Muscle of arm (tissue), 14 donors: ENCODE results near the gene FLVCR2. TPM values are rescaled to one million over a fixed set of nuclear protein-coding genes. Genes with fewer than 3 reads are reported as not detected.
A peak's percentile ranks its signal among the peaks of the same experiment; 100 is the strongest.

ENCODE experiments used
- DNase-seq: peaks from one replicate; pipeline ENCODE4 v3.0.0-alpha.2; 2013
- long read RNA-seq, 11 donors: transcript quantifications; one replicate each; lab custom pipeline, GENCODE V29; 2026
- polyA plus RNA-seq, 12 donors: library from polyadenylated mRNA; unstranded; fragments of 120-200 nt; gene quantifications; one replicate each; pipeline ENCODE4 v1.2.1, GENCODE V29; 2013; ENCODE audit not compliant: insufficient read length in 12 of 12

The FLVCR2 gene, protein sequence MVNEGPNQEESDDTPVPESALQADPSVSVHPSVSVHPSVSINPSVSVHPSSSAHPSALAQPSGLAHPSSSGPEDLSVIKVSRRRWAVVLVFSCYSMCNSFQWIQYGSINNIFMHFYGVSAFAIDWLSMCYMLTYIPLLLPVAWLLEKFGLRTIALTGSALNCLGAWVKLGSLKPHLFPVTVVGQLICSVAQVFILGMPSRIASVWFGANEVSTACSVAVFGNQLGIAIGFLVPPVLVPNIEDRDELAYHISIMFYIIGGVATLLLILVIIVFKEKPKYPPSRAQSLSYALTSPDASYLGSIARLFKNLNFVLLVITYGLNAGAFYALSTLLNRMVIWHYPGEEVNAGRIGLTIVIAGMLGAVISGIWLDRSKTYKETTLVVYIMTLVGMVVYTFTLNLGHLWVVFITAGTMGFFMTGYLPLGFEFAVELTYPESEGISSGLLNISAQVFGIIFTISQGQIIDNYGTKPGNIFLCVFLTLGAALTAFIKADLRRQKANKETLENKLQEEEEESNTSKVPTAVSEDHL
- polyA plus RNA-seq, result 10 to 100 TPM in 9 of 12 donors, 1 to 10 TPM in 2, not detected in 1; 9.1 to 41.7 (median 12.9) TPM
- long read RNA-seq, donor 1, result 0 reads
- long read RNA-seq, donor 2, partial matches to known transcripts, result 0 of 1 reads
- long read RNA-seq, donor 2, other reads (novel, unspliced or antisense), result 0 of 1 reads
- long read RNA-seq, donor 3, result 0 reads
- long read RNA-seq, donor 4, result 0 reads
- long read RNA-seq, donor 5, partial matches to known transcripts, result 0 of 3 reads
- long read RNA-seq, donor 5, other reads (novel, unspliced or antisense), result 0 of 3 reads
- long read RNA-seq, donor 6, partial matches to known transcripts, result 0 of 1 reads
- long read RNA-seq, donor 6, other reads (novel, unspliced or antisense), result 0 of 1 reads
- long read RNA-seq, donor 7, partial matches to known transcripts, result 0 of 3 reads
- long read RNA-seq, donor 7, other reads (novel, unspliced or antisense), result 0 of 3 reads
- long read RNA-seq, donor 8, partial matches to known transcripts, result 0 of 2 reads
- long read RNA-seq, donor 8, other reads (novel, unspliced or antisense), result 0 of 2 reads
- long read RNA-seq, donor 9, partial matches to known transcripts, result 0 of 2 reads
- long read RNA-seq, donor 9, other reads (novel, unspliced or antisense), result 0 of 2 reads
- long read RNA-seq, donor 10, result 0 reads
- long read RNA-seq, donor 11, transcript FLVCR2-201 (10 exons, 3,632 nt), result major isoform, 7 of 18 reads
- long read RNA-seq, donor 11, partial matches to known transcripts, result 11 of 18 reads
- long read RNA-seq, donor 11, other reads (novel, unspliced or antisense), result 0 of 18 reads

DNA sequence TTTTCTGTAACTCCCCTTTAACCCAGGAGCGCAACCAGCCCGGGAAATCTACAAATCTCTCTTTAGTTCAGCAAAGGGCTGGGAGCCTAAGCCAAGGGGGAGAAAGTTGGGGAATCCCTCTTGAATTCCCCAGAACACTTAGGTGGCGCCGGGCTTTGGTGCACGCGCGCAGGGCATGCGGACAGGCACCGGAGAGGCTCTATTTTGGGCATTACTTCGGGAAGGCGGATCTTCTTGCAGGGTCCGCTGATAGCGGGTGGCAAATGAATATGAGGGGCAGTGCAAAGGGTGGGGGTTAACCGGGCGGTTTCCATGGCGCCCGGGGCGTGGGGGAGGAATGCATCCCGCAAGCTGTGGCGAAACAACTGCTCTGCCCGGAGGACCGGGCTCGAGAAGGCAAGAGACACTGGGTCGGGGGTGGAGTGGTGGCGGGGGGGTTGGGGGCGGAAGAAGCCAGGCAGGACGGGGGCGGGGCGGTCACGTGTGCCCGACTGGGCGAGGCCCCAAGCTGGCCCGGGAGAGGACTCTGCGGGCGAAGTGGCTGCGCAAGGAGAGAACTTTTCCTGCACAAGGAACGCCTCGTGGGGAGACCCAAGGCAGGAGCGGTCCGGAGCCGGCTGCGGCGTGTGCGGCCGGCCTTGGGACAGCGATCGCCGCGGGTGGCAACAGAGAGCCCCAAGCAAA is at the start of gene FLVCR2:
Gene FLVCR2 (plus strand): TSS at position 519 of the 684 bp plus-strand sequence. CDS start 353 bp downstream, outside the sequence.
- DNase-seq, result peak; percentile 68

DNA sequence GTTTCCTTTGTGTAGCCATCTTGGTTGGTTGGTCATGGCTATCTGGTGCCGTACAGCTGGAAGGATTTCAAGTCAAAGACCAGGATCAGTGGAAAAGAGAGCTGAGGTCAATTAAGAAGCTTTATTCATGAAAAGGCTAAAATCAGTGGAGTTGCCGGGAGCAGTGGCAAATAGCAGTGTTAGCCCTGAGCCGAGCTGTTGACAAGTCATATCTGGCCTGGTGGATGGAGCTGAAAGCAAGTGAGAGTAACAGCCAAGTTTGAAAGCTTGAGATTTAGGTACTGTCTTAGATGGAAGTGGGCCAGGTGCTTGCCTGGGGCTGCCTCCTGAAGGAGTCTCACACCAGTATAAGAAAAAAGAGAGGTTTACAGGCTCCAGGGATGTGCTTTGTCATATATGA is 47.2 kb upstream of the FLVCR2 start:
- no peak for DNase-seq

DNA sequence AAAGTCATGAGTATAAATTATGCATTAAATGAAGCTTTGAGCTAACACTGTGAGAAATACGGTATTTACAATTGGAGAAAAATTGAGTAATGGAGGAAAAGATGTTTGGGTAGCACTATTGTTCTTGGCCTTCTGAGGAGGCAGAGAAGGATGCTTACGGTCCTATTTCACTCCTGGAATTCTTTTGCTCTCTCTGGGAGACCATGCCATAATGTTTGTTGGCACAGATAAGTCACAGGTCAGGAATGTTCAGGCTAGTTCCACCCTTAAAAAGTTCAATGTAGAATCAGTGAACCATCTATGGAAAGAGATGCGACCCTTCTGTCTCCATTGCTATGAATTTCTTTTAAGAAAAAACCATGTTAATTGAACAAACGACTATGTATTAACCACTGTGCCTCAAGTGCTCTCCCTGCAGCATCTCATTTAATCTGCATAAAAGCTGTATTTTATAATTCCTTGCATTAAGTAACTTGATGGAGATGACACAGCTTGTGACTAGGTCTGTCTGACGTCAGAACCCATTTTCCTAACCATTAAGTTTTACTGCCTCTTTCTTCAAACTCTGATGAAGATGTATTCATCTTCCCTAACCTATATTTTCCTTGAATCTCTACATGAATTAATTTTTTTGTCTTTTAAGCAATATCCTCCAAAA is 46.6 kb upstream of the FLVCR2 start:
- DNase-seq, result no peak

DNA sequence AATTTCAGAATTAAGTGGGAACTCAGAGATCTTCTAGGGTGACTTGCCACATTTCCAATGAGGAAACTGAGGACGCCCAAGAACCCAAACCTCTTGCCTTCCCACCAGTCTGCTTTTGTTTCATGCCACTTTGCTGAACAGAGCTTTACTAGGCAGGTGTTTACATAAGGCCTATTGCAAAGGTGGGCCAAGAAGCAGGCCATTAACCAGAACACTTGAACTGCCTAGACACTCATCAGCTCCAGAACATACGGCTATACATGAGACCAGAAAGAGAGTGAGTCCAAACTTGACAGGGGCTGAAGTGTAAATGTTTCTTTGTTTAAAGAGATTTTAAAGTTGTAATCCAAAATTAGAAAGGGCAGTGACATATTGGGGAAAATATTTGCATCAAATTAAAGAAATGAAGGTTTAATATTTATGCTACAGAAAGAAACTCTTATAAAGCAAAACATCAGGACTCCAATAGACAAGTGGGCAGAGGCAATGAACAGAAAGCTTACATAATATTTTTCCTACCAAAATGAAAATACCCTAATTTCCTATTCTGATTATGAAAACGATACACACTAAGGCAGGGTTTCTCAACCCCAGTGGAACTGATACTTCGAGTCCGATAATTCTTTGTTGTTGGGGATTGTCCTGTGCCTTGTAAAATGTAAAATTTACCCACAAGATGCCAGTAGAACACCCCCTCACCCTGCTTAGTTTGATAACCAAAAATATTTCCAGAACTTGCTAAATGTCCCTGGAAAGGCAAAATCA is 44.4 kb upstream of the FLVCR2 start:
- no peak for DNase-seq

DNA sequence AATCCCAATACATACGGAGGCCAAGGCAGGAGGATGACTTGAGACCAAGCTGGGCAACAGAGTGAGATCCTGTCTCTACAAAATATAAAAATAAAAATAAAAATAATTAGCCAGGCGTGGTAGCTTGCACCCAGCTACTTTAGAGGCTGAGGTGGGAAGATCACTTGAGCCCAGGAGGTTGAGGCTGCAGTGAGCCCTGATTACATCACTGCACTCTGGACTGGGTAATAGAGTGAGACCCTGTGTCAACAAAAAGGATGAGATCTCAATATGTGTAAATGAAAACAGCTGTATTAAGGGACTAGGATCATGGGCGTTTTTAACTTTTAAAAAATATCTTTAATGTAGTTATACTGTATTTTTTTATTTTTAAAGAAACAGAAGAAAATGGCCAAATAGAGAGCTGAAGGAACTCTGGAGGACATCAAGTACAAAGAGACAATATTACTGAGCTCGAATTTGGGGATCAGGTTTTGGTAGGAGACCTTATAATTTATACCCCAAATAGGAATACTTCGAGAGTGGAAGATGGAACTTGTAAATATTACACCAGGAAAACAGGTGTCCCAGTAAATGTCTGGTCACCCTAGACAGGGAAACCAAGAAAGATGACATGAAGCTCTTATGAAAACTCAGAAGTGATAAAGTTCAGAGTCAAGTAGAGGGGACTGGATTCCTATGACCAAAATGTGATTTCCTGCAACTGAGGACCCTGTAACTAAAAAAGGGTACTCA is 43.1 kb upstream of the FLVCR2 start:
- no peak for DNase-seq

DNA sequence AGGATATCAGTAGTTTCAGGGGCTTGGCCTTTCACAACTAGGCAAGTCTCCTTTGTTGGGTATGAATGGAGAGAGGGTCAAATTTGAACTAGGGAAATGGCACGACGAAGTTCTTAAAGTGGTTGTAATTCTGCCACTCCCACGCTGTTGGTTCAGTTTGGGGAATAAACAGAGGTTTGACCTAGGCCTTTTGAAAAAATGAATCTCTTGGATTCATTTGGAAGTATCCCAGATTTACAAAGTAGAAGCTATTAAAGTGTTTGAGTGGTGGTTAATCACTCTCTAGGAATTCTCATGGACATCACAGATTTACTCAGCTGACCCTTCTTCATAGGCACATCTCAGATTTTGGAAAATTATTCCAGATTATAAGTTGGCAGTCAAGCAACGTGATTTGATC is 41.3 kb upstream of the FLVCR2 start:
- no peak for DNase-seq

DNA sequence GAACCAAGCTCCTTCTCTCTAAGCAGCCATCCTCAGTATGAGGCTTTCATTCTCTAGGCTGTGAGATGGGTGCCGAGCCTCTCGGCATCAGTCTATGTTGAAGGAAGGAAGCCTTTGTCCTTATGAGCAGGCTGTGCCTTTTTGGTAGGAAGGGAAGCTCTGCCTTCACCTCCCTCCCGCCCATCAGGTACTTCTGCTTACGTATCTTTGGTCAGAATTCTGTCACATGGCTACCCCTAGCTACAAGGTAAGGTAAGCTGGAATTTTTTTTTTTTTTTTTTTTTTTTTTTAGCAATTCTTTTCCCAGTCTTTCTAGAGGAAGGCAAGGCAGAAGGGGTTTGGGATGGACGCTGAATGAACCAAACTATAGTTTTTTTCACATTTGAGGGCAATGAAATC is 39.3 kb upstream of the FLVCR2 start:
- no peak for DNase-seq

DNA sequence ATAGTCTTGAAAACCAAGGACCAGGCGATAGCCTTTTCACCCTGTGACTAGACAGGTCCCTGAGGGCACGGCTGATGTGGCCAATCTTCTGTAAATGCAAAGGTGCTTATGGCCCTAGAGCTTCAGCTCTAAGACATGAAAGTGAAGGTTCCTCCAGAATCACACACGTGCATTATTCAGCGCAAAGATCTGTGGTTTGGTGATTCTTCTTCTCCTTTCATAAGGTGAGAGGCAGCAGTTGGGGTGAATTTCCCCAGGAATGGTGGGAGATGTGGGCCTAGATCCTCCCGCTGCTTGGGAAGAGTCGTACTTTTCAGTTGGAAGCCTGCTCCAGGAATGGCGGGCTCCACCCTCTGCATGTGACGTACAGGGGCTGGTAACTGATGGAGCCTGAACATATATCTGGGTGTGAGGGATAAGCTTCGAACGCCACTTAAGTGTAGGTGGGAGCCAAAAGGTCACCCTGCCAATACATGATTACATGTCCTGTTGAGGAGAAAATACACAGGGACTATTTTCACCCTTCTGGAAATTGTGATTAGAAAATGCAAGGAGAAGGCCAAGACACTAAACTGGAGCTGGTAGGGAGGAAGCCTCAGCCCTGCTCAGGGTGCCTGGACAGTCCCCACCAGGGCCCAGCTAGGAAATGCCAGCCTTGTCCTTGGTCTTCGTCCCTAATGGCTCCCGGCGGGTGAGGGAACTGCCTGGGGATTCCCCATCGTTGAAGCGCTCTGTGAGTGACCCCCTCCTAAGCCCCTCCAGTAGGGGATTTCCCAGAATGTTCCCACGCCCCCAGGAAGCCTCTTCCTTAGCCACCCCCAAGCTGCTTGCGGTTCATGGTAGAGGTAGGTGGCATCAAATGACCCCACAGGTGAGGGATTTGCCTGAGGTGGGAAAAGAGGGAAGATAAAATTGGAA is 38.6 kb upstream of the FLVCR2 start:
- no peak for DNase-seq

DNA sequence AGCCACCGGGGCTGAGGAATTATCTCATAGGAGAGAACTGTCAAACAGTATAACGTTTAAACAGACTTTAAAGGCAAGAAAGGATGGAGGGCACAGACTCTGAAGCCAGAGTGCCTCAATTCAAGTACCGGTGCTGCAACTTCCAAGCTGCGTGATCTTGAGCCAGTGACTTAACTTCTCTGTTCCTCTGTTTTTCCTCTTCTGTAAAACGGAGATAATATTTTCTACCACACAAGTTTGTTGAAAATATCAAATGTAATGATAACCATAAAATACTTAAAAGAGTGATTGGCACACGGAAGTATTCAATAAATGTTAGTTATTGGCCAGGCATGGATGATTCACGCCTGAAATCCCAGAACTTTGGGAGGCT is 38.0 kb upstream of the FLVCR2 start:
- DNase-seq, result no peak

DNA sequence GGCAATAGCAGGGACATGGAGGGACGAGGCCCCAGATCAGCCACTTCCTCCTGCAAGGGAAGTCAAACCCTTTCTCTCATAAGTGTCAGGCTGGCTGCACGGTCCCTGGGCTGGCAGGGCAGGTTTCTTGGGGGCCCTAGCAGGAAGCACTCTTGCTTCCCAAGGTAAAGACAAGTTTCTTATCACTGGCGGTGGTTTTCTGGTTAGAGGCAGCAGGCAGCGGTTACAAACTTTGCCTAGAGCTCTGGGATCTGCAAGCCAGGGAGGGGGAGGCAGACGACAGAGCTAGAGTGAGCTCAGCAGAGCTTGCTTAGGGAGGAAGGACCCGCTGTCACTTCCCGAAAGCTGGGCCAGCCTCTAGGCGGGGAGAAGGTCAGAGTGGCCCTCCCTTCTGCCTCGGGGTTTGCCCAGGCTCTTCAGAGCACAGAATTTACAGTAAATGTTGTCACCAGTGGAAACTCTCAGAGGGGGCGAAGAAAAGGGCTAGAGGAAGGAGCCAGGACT is 35.8 kb upstream of the FLVCR2 start:
- DNase-seq, result peak; percentile 25

DNA sequence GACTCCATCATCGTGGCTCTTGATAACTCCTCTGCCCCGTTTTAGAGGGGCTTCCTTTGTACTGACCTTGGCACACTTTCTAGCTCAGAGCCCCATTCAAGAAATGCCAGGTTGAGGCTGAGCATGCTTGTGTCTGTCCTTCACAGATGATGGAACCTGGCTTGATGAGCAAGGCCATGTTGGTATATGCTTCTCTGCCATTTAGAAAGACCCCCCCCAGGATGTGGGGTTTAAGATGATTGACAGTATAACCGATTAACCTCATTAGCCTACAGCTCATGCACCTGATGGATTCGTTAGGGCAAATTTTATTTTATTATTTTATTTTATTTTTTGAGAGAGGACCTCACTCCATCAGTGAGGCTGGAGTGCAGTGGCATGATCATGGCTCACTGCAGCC is 35.2 kb upstream of the FLVCR2 start:
- no peak for DNase-seq

DNA sequence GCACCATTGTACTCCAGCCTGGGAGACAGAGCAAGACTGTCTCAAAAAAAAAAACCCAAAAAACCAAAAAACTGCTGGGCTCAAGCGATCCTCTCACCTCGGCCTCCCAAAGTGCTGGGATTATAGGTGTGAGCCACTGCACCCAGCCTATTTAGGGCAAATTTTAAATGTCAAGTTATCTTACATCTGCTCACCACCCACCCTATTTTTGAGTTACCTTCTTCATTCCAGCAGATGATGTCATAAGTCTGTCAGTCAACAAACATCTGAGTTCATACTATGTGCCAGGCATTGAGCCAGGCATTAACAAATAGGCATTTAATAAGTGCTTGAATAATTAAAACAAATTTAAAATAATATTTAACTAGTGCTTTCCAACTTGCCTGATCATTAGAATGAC is 34.6 kb upstream of the FLVCR2 start:
- no peak for DNase-seq

DNA sequence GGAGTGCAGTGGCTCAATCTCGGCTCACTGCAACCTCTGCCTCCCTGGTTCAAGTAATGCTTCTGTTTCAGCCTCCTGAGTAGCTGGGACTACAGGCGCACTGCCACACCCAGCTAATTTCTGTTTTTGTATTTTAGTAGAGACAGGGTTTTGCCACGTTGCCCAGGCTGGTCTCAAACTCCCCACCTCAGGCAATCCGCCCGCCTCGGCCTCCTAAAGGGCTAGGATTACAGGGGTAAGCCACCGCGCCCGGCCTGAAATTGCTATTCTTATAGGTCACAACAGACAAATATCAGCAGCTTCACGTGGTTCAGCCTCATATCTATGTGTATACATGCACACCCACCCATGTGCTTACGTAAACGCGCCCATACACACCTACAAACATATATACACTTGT is 32.5 kb upstream of the FLVCR2 start:
- DNase-seq, result no peak

DNA sequence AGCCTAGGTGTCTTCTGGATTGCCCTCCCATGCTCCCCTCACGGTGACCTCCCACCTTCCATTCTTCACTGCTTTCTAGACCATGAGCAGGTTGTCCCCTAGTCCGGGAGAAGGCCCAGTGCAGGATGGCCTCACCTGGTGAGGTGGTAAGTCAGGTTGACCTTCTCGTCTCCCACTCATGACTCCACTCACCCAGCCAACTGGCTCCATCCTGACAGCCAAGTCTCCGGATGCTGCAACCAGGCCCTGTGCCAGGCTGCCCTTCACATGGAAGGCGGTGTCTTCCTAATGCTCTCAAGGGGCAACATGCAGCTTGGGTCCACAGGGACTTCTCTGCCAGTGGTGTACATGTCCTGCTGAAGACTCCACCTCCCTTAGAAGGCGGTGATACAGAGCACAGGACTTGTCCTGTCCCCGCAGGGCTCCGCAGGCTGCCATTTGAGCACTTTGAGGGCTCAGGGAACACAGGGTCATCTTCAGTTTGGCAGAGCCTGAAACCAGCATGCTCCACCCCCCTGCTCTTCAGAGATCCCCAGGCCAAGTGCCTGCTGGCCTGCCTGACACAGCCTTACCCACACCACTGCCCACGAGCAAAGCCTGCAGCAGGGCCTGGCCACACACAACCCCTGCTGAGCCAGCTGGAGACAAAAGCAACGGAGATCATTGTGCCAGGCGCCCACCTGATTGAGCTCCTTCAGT is 30.7 kb upstream of the FLVCR2 start:
- no peak for DNase-seq

DNA sequence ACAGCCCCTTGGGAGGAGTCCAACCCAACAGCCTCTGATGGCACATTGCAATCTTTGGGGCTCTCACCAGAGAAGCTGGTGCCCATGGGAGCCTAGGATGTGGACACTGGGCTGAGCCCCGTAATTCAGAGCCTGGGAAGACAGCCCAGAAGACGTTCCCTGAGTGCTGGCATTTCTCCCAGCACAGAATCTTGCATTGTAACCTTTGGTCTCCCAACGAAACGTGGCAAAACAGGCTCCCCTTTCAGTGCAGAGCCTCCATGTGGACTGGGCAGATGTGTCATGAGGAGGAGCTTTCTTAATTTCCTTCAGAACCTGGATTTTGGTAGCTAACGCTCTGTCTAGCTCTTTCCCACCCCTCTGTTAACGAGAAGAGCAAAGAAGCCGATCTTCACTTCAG is 29.9 kb upstream of the FLVCR2 start:
- no peak for DNase-seq

DNA sequence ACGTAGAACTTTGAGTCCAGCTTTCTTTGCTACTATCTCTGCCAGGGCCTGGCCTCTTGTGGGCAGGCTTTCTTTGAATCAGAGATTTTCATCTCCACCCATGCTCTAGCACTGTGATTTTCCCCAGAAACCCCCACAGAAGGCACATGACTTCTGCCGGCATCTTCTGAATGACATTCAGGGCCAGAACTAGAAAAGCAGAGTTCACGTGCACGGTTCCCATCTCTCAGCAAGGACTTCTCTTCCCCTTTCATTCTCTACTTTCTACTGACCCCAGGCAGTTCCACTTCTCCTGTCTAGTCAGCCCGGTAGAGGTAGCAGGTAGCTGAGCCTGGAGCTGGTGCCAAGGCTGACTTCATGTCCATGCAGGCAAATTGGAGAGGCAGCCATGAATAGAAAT is 29.3 kb upstream of the FLVCR2 start:
- no peak for DNase-seq

DNA sequence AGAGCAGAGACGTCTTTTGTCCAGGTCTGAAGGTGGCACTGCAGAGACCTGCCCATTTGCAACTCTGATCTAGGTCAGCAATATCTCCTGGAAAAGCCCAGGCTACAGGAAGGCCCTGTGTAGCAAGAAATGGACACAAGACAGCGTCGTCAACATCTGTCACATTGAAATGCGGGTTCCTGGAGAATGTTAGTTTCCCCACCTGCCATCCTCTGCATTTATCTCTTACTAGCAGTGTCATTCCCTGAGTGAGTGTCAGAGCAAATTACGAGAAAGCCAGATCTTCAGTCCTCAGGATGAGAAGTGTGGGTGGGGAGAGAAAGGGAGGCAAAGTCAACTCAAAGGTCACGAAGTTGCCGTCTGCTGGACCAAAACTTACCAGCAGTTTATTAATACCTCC is 27.4 kb upstream of the FLVCR2 start:
- DNase-seq, result no peak
